HG02840 (cell line): ENCODE data around the gene ADAMTS7.
"Not testable (repeated sequence)": the region's sequence is repeated elsewhere in the genome, so short reads cannot be mapped to it uniquely, and the experiment has no call there.

ENCODE experiments used
- ATAC-seq: cut with Tn5 transposase; IDR thresholded peaks from one replicate; pipeline ENCODE4 v1.9.1; 2021; ENCODE audit warnings: mild to moderate bottlenecking, moderate library complexity, moderate number of reproducible peaks; ENCODE audit not compliant: unreplicated experiment, low FRiP score

The ADAMTS7 gene

GRCh38 chr15:78781381-78781780 lies 29.9 kb downstream of the ADAMTS7 start:
- ATAC-seq, result not testable (repeated sequence)

- ATAC-seq, result not testable (repeated sequence)
Measured at GRCh38 chr15:78779975-78780374, 31.3 kb downstream of the ADAMTS7 start.

GRCh38 chr15:78779176-78779785 lies 32.0 kb downstream of the ADAMTS7 start:
- ATAC-seq, result not testable (repeated sequence)

- ATAC-seq, result no peak
Measured at GRCh38 chr15:78778422-78778821, 32.8 kb downstream of the ADAMTS7 start.

- not testable (repeated sequence) for ATAC-seq
Measured at GRCh38 chr15:78777953-78778345, 33.3 kb downstream of the ADAMTS7 start.

- not testable (repeated sequence) for ATAC-seq
Measured at GRCh38 chr15:78777290-78777952, 33.8 kb downstream of the ADAMTS7 start.

GRCh38 chr15:78776046-78776925 lies 35.0 kb downstream of the ADAMTS7 start:
- not testable (repeated sequence) for ATAC-seq

GRCh38 chr15:78775472-78775871 lies 35.8 kb downstream of the ADAMTS7 start:
- ATAC-seq, result no peak

GRCh38 chr15:78774451-78774990 lies 36.7 kb downstream of the ADAMTS7 start:
- ATAC-seq, result not testable (repeated sequence)

- not testable (repeated sequence) for ATAC-seq
Measured at GRCh38 chr15:78773765-78774450, 37.4 kb downstream of the ADAMTS7 start.

GRCh38 chr15:78772738-78773137 lies 38.5 kb downstream of the ADAMTS7 start:
- ATAC-seq, result no peak

- ATAC-seq, result not testable (repeated sequence)
Measured at GRCh38 chr15:78771436-78772000, 39.7 kb downstream of the ADAMTS7 start.

- not testable (repeated sequence) for ATAC-seq
Measured at GRCh38 chr15:78771020-78771419, 40.2 kb downstream of the ADAMTS7 start.

GRCh38 chr15:78769473-78770225 lies 41.6 kb downstream of the ADAMTS7 start:
- ATAC-seq, result not testable (repeated sequence)

- ATAC-seq, result no peak
Measured at GRCh38 chr15:78768531-78769408, 42.5 kb downstream of the ADAMTS7 start.

GRCh38 chr15:78768096-78768495 lies 43.2 kb downstream of the ADAMTS7 start:
- ATAC-seq, result no peak

GRCh38 chr15:78767331-78767951 lies 43.8 kb downstream of the ADAMTS7 start:
- no peak for ATAC-seq

GRCh38 chr15:78766641-78767071 lies 44.6 kb downstream of the ADAMTS7 start:
- ATAC-seq, result not testable (repeated sequence)
